Esophagus muscularis mucosa (tissue), 4 donors: ENCODE data around the gene FBXO10. TPM values are rescaled to one million over a fixed set of nuclear protein-coding genes. Genes with fewer than 3 reads are reported as not detected.
"Not testable (repeated sequence)": the region's sequence is repeated elsewhere in the genome, so short reads cannot be mapped to it uniquely, and the experiment has no call there.

Experiments
- DNase-seq: peaks from one replicate; pipeline ENCODE4 v3.0.0-alpha.2; 2017; ENCODE audit errors: extremely low spot score
- H3K27ac ChIP-seq, 4 donors: fragments of 200-600 bp; sonication (generic); replicated peaks in 1 of 4; 1 replicate in 3 of 4; 2 replicates in 1 of 4; pipeline ENCODE4 v1.5.1; 2016 to 2019; ENCODE audit warnings: mild to moderate bottlenecking in 1 of 4
- H3K27me3 ChIP-seq, 4 donors: fragments of 200-600 bp; sonication (generic); one replicate each; pipeline versions ENCODE4 v1.5.1 to v1.6.0; 2016 to 2019
- H3K36me3 ChIP-seq, 4 donors: fragments of 200-600 bp; sonication (generic); one replicate each; pipeline ENCODE4 v1.5.1; 2016 to 2019
- H3K4me1 ChIP-seq, 4 donors: fragments of 200-600 bp; sonication (generic); one replicate each; pipeline ENCODE4 v1.5.1; 2016 to 2019
- H3K4me3 ChIP-seq, 4 donors: fragments of 200-600 bp; sonication (generic); 1 replicate in 2 of 4; 2 replicates in 2 of 4; pipeline ENCODE4 v1.5.1; 2016 to 2019; ENCODE audit warnings: mild to moderate bottlenecking in 4 of 4, moderate library complexity in 1 of 4
- H3K9me3 ChIP-seq, 4 donors: fragments of 200-600 bp; sonication (generic); 1 replicate in 3 of 4; 2 replicates in 1 of 4; pipeline ENCODE4 v1.5.1; 2016 to 2019
- EP300 ChIP-seq: sonication (generic); formaldehyde crosslinking; IDR thresholded peaks from one replicate; pipeline ENCODE4 v1.6.1; 2017; ENCODE audit warnings: antibody characterized with exemption
- POLR2A ChIP-seq: fragments of 450-650 bp; IDR thresholded peaks from one replicate; pipeline ENCODE4 v1.6.1; 2017; ENCODE audit warnings: antibody characterized with exemption, moderate library complexity, mild to moderate bottlenecking, low read depth
- POLR2AphosphoS5 ChIP-seq, 2 donors: sonication (generic); formaldehyde crosslinking; IDR thresholded peaks; one replicate each; pipeline ENCODE4 v1.6.1; 2017; ENCODE audit warnings: antibody characterized with exemption in 2 of 2
- WGBS: methylation state at CpG from one replicate; pipeline ENCODE4 v1.1.5; 2018; 5-methylcytosine and 5-hydroxymethylcytosine counted together
- intact Hi-C: fragments of 100-400 bp; cut with DNase I; formaldehyde crosslinking; loops from one replicate; pipeline ENCODE4 v1.15.1; 2023
- total RNA-seq, 4 donors: library from RNA; depleted of rRNA; stranded (reverse); fragments of >200 nt; gene quantifications; one replicate each; pipeline versions ENCODE4 v1.1.0 to v1.2.1, GENCODE V29; 2016
- TF ChIP-seq, protein P1 (sequence below), 3 experiments: fragments of 200-600 bp in 2 of 3; fragments of 450-650 bp in 1 of 3; sonication (generic) in 2 of 3; IDR thresholded peaks; one replicate each; pipeline ENCODE4 v1.5.1; 2017 to 2019; ENCODE audit warnings: antibody characterized with exemption in 3 of 3, mild to moderate bottlenecking in 2 of 3, moderate library complexity in 1 of 3

Gene FBXO10
- total RNA-seq, 4 donors from 2014 or later = 5.5 to 11.2 (median 9.0) TPM

DNA sequence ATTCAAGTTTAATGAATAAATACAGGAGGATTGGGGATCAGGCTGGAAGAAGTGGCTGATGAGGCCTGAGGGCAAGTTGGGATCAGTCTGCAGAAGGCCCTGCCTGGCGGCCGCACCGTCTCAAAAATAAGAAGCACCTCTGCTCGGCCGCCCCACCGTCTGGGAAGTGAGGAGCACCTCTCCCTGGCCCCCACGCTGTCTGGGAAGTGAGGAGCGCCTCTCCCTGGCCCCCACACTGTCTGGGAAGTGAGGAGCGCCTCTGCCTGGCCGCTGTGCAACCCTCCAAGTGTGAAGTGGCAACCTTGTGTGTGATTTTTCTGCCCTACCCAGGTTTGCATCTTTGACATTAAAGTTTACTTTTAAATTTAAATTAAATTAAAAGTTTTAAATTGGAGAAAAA is 55.1 kb downstream of the FBXO10 start:
- WGBS = 84% methylated on average over 10 of the region's 10 CpGs
- H3K36me3 ChIP-seq = peaks cover 33 to 88% (median 71%) of the 10 kb centered on the region in 4 donors
- DNase-seq = no peak

DNA sequence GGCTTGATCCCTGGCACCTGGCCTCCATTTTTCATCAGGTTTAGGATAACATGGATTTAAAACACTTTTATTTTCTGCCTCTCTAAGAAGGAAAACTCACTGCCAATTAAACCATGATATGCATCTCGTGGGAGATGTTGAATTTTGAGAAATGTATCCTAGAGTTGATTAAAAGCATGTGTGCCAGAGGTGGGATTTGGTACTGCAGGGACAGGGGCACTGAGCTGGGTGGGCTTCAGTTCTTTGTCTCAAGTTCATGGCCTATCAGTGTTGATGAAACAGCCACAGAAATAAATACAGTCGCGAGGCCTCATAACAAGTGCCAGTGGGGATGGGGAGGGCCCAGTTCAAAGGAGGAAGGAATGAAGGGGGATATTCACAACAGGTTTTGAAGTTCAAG is 55.5 kb downstream of the FBXO10 start:
- H3K36me3 ChIP-seq = peaks cover 33 to 88% (median 73%) of the 10 kb centered on the region in 4 donors
- intact Hi-C loops = no loop called here
- DNase-seq = no peak
- H3K27ac ChIP-seq = no peak overlapping the region
- 72% methylated on average over 3 of the region's 3 CpGs for WGBS
- no peak overlapping the region for H3K4me3 ChIP-seq
- H3K9me3 ChIP-seq = no peaks in the 10 kb centered on the region
- no peak for TF ChIP-seq POLR2AphosphoS5 (IDR thresholded peaks at IDR 0.05)
- TF ChIP-seq EP300 = no peak
- no peak for TF ChIP-seq POLR2A
- TF ChIP-seq, protein P1, sequence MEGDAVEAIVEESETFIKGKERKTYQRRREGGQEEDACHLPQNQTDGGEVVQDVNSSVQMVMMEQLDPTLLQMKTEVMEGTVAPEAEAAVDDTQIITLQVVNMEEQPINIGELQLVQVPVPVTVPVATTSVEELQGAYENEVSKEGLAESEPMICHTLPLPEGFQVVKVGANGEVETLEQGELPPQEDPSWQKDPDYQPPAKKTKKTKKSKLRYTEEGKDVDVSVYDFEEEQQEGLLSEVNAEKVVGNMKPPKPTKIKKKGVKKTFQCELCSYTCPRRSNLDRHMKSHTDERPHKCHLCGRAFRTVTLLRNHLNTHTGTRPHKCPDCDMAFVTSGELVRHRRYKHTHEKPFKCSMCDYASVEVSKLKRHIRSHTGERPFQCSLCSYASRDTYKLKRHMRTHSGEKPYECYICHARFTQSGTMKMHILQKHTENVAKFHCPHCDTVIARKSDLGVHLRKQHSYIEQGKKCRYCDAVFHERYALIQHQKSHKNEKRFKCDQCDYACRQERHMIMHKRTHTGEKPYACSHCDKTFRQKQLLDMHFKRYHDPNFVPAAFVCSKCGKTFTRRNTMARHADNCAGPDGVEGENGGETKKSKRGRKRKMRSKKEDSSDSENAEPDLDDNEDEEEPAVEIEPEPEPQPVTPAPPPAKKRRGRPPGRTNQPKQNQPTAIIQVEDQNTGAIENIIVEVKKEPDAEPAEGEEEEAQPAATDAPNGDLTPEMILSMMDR (IDR thresholded peaks at IDR 0.05) = no peak
- H3K4me1 ChIP-seq = no peaks in the 10 kb centered on the region
- no peaks in the 10 kb centered on the region for H3K27me3 ChIP-seq

More for the DNA sequence above, 55.1 kb downstream of the FBXO10 start:
- Histone ChIP-seq H3K4me1 (no peaks in the 10 kb centered on the region), H3K9me3 (no peaks in the 10 kb centered on the region), H3K27me3 (no peaks in the 10 kb centered on the region), H3K27ac (no peak overlapping the region), H3K4me3 (no peak overlapping the region)
- TF ChIP-seq POLR2A (no peak), POLR2AphosphoS5 (IDR thresholded peaks at IDR 0.05) (no peak), EP300 (no peak)
- TF ChIP-seq, protein P1 (IDR thresholded peaks at IDR 0.05) = no peak
- intact Hi-C loops = no loop called here

DNA sequence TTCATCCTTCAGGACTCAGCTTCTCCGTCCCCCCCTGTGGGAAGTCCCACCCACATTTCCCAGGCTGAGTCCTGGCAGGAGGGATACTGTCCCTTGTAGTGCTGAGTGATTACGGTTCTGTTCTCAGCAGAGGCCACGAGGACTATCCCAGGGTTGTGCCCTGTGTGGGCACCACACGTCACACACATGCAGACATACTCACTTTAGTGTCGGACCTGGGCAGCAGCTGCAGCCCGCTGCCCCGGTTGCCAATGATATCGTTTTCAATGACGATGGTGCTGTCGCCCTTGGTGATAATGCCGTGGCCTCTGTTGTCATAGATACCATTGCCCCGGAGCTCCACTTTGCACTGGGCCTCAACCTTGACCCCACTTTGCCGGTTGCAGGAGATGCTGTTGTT is 58.3 kb downstream of the FBXO10 start:
- H3K4me3 ChIP-seq = no peak overlapping the region
- no peak for DNase-seq
- intact Hi-C loops = no loop called here
- no peaks in the 10 kb centered on the region for H3K27me3 ChIP-seq
- no peak for TF ChIP-seq POLR2A
- TF ChIP-seq, protein P1 (IDR thresholded peaks at IDR 0.05) = no peak
- TF ChIP-seq POLR2AphosphoS5 (IDR thresholded peaks at IDR 0.05) = no peak
- no peak for TF ChIP-seq EP300
- no peak overlapping the region for H3K27ac ChIP-seq
- 87% methylated on average over 13 of the region's 13 CpGs for WGBS
- no peaks in the 10 kb centered on the region for H3K4me1 ChIP-seq
- peaks cover 23 to 76% (median 53%) of the 10 kb centered on the region in 4 donors for H3K36me3 ChIP-seq
- no peaks in the 10 kb centered on the region for H3K9me3 ChIP-seq

DNA sequence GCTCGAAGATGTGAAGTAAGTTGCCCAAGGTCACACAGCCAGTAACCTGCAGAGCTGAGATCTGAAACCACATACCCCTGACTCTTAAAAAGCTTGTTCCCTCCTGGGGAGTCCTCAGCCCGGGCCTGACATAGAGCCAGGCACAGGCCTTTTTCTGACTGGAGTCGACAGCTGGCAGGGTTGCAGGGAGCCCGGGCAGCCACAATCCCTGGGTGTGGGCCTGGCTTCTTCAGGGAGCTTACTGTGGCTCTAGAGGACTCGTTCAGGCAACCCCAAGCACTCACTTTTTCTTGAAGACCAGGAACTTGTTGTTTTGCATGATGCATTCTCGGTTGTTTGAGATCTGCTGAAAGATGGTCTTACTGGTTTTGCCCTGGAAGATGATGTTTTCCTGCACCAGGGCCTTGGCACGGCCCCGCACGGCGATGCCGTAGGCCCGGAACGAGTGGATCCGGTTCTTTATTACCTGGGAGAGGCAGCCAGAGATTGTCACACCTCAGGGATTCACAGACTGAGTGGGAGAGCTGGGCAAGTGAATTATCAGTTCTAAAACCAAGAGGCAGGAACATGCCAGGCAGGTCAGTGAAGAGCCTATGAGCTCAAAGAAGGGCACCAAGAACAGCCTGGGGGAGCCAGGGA is 60.4 kb downstream of the FBXO10 start:
- Histone ChIP-seq H3K4me3 (no peak overlapping the region), H3K36me3 (peaks cover 7 to 74% (median 48%) of the 10 kb centered on the region in 4 donors), H3K9me3 (no peaks in the 10 kb centered on the region), H3K27me3 (no peaks in the 10 kb centered on the region), H3K4me1 (no peaks in the 10 kb centered on the region), H3K27ac (no peak overlapping the region)
- 97% methylated on average over 12 of the region's 14 CpGs for WGBS
- intact Hi-C loops = no loop called here
- no peak for DNase-seq
- TF ChIP-seq POLR2A (no peak), EP300 (no peak), POLR2AphosphoS5 (IDR thresholded peaks at IDR 0.05) (no peak)
- TF ChIP-seq, protein P1 (IDR thresholded peaks at IDR 0.05) = no peak

DNA sequence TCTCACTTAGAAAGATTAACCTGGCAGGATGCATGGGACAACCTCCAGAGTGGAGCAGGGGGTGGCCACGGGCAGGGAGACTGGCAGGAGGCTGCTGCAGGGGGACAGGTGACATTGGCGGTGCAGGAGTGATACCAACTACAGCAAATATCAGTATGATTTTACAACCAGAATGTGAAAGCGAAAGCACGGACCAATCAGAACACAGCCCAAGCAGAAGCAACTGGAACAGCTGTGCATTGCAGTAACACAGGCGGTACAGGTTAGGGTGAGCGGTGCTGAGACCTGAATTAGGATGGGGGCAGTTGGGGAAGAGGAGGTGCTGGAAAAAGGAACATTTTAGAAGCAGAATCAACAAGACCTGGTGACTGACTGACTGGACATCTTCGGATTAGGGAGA is 61.2 kb downstream of the FBXO10 start:
- DNase-seq = no peak
- WGBS = 93% methylated on average over 7 of the region's 7 CpGs
- no peak overlapping the region for H3K27ac ChIP-seq
- intact Hi-C loops = no loop called here
- H3K36me3 ChIP-seq = peaks cover 0 to 71% (median 44%) of the 10 kb centered on the region in 4 donors
- no peaks in the 10 kb centered on the region for H3K27me3 ChIP-seq
- no peaks in the 10 kb centered on the region for H3K4me1 ChIP-seq
- no peaks in the 10 kb centered on the region for H3K9me3 ChIP-seq
- TF ChIP-seq, protein P1 (IDR thresholded peaks at IDR 0.05) = no peak
- TF ChIP-seq EP300 = no peak
- TF ChIP-seq POLR2AphosphoS5 (IDR thresholded peaks at IDR 0.05) = no peak
- no peak for TF ChIP-seq POLR2A
- H3K4me3 ChIP-seq = no peak overlapping the region

DNA sequence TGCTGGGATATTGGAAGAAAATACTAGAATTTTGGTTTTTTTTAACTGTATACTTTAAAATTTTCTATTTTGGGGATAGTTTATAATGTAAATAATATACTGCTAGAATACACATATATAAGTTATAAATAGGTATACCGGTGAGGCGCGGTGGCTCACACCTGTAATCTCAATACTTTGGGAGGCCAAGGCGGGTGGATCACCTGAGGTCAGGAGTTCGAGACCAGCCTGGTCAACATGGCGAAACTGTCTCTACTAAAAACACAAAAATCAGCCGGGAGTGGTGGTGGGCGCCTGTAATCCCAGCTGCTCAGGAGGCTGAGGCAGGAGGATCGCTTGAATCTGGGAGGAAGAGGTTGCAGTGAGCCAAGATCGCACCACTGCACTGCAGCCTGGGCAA is 61.8 kb downstream of the FBXO10 start:
- H3K9me3 ChIP-seq, H3K27ac ChIP-seq, intact Hi-C loops, H3K4me3 ChIP-seq, DNase-seq, H3K27me3 ChIP-seq, H3K4me1 ChIP-seq: not testable (repeated sequence)
- peaks cover 0 to 68% (median 45%) of the 10 kb centered on the region in 4 donors for H3K36me3 ChIP-seq
- 97% methylated on average over 10 of the region's 10 CpGs for WGBS
